Posterior cingulate gyrus (tissue), 11 donors: ENCODE measurements around the gene C2orf92.
A peak's percentile ranks its signal among the peaks of the same experiment; 100 is the strongest.
"Not testable (repeated sequence)": the region's sequence is repeated elsewhere in the genome, so short reads cannot be mapped to it uniquely, and the experiment has no call there.

Experiments used
- DNase-seq, 10 donors: peaks; one replicate each; pipeline versions ENCODE4 v3.0.0 to v3.0.0-alpha.2; 2020 to 2021; ENCODE audit warnings: mixed read lengths in 3 of 10
- intact Hi-C: fragments of 100-400 bp; cut with DNase I; formaldehyde crosslinking; loops from one replicate; pipeline ENCODE4 v1.15.1; 2023

Gene C2orf92

GRCh38 chr2:97708608-97709007 is 39.1 kb downstream of the C2orf92 start:
- intact Hi-C loops, result loop anchor here (10.0 kb wide), 2 partner anchors 64 to 676 kb away; partner anchors contain the start of gene COX5B
- DNase-seq, result peak in 2 of 10 donors; percentile 46 to 50

GRCh38 chr2:97711394-97711711 is 41.8 kb downstream of the C2orf92 start:
- intact Hi-C loops, result no loop called here
- DNase-seq, result peak in 1 of 10 donors; percentile 52

GRCh38 chr2:97712175-97712574 is 42.7 kb downstream of the C2orf92 start:
- peak in 2 of 10 donors; percentile 13 to 16 for DNase-seq
- intact Hi-C loops, result not testable (repeated sequence)

GRCh38 chr2:97712693-97713295 is 43.3 kb downstream of the C2orf92 start:
- intact Hi-C loops, result no loop called here
- DNase-seq, result peak in 3 of 10 donors; percentile 10 to 75 (median 58)

- intact Hi-C loops, result no loop called here
- peak in 3 of 10 donors; percentile 9 to 71 (median 47) for DNase-seq
Observed at GRCh38 chr2:97713296-97714083, 44.0 kb downstream of the C2orf92 start, which contains the start of gene ZAP70. Gene ZAP70, plus strand, starts transcription at chr2:97713576. Its CDS starts 10,461 bp downstream, at chr2:97724037.

- intact Hi-C loops, result no loop called here
- peak in 4 of 10 donors; percentile 4 to 46 (median 30) for DNase-seq
Observed at GRCh38 chr2:97714084-97714949, 44.8 kb downstream of the C2orf92 start.

GRCh38 chr2:97714950-97715652 is 45.6 kb downstream of the C2orf92 start:
- peak in 4 of 10 donors; percentile 5 to 47 (median 24) for DNase-seq
- intact Hi-C loops, result no loop called here

- intact Hi-C loops, result no loop called here
Observed at GRCh38 chr2:97715951-97716694, 46.6 kb downstream of the C2orf92 start.

GRCh38 chr2:97716695-97717612 is 47.4 kb downstream of the C2orf92 start:
- peak in 5 of 10 donors; percentile 0 to 64 (median 57) for DNase-seq
- intact Hi-C loops, result no loop called here

More at GRCh38 chr2:97715951-97716694, 46.6 kb downstream of the C2orf92 start:
- DNase-seq, result peak in 5 of 10 donors; percentile 0 to 62 (median 8)

GRCh38 chr2:97717613-97717995 is 48.1 kb downstream of the C2orf92 start:
- intact Hi-C loops, result no loop called here
- DNase-seq, result peak in 1 of 10 donors; percentile 18

GRCh38 chr2:97718051-97718882 is 48.8 kb downstream of the C2orf92 start:
- peak in 4 of 10 donors; percentile 19 to 74 (median 60) for DNase-seq
- intact Hi-C loops, result no loop called here

GRCh38 chr2:97718942-97719341 is 49.4 kb downstream of the C2orf92 start:
- intact Hi-C loops, result no loop called here
- DNase-seq, result peak in 4 of 10 donors; percentile 7 to 41 (median 22)

GRCh38 chr2:97719362-97720155 is 50.0 kb downstream of the C2orf92 start:
- intact Hi-C loops, result no loop called here
- DNase-seq, result peak in 2 of 10 donors; percentile 31 to 60

- intact Hi-C loops, result no loop called here
- DNase-seq, result peak in 2 of 10 donors; percentile 2 to 7
Observed at GRCh38 chr2:97720746-97721145, 51.2 kb downstream of the C2orf92 start.

GRCh38 chr2:97722227-97722626 is 52.7 kb downstream of the C2orf92 start:
- DNase-seq, result peak in 2 of 10 donors; percentile 11 to 41
- intact Hi-C loops, result no loop called here
